ENCODE measurements around the gene PRDM16.

PRDM16 gene

DNA sequence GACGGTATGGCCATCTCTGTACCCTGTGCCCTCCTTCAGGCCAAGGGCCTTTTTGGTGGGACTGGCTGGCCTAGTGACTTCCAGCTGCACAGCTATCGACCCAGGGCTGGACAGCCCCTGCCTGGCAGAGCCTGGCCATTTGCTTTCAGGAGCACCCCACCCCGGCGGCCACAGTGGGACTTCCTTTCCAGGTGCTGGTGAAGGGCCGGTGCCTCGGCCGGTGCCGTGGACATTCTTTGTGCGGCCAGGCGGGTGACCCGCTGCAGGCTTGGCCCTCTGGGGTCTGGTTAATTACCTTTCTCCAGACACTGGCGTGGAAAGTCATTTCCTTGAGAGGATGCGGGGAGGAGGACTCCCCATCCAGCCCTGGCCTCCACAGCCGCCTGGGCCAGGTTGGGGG lies 50.1 kb downstream of the PRDM16 start:
- no peak overlapping the region for H3K4me3 ChIP-seq (ENCODE audit: low read depth, low read length)
- TF ChIP-seq, protein P1, sequence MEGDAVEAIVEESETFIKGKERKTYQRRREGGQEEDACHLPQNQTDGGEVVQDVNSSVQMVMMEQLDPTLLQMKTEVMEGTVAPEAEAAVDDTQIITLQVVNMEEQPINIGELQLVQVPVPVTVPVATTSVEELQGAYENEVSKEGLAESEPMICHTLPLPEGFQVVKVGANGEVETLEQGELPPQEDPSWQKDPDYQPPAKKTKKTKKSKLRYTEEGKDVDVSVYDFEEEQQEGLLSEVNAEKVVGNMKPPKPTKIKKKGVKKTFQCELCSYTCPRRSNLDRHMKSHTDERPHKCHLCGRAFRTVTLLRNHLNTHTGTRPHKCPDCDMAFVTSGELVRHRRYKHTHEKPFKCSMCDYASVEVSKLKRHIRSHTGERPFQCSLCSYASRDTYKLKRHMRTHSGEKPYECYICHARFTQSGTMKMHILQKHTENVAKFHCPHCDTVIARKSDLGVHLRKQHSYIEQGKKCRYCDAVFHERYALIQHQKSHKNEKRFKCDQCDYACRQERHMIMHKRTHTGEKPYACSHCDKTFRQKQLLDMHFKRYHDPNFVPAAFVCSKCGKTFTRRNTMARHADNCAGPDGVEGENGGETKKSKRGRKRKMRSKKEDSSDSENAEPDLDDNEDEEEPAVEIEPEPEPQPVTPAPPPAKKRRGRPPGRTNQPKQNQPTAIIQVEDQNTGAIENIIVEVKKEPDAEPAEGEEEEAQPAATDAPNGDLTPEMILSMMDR (conservative IDR thresholded peaks at IDR 0.05; ENCODE audit: low read depth, low read length), result no peak
- no peak for DNase-seq (ENCODE audit: low read depth)

DNA sequence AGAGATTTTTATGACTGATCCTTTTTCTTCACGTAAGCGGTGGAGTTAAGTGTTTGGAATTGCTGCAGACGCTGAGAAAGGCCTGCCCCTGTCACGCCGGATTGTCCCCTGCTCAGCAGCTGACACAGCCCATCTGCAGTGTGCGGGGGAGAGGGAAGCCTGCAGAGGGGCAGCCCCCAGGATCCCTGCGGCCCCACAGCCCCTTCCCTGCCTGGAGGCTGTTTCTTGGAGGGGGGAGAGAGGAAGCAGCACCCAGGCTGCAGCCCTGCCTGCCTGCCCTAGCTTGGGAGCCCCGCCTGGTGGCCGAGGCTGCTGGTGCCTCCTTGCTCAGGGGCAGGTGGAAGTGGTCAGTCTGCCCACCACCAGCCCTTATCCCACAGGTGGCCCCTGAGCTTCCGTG lies 50.7 kb downstream of the PRDM16 start:
- no peak overlapping the region for H3K4me3 ChIP-seq (ENCODE audit: low read depth, low read length)
- no peak for DNase-seq (ENCODE audit: low read depth)
- TF ChIP-seq, protein P1 (conservative IDR thresholded peaks at IDR 0.05; ENCODE audit: low read depth, low read length), result no peak

DNA sequence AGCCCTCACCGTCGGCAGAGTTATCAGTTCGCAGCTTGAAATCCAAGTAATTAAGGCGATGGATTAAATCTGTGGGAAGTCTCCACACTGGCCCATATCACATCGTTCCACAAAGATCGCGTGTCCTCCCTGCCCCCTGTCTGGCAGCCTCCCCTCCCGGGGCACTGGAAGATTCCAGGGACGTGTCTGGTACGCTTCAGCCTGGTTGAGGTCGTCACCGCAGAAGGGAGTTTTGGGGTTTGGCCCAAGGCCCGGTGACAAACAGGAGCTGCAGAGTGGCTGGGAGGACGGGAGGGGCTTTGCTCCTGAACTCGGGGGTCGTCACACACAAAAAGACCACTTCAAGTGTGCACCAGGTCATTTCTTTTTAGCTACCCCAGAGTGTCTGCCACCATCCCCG lies 51.1 kb downstream of the PRDM16 start:
- no peak for DNase-seq (ENCODE audit: low read depth)
- TF ChIP-seq, protein P1 (conservative IDR thresholded peaks at IDR 0.05; ENCODE audit: low read depth, low read length), result no peak
- no peak overlapping the region for H3K4me3 ChIP-seq (ENCODE audit: low read depth, low read length)

DNA sequence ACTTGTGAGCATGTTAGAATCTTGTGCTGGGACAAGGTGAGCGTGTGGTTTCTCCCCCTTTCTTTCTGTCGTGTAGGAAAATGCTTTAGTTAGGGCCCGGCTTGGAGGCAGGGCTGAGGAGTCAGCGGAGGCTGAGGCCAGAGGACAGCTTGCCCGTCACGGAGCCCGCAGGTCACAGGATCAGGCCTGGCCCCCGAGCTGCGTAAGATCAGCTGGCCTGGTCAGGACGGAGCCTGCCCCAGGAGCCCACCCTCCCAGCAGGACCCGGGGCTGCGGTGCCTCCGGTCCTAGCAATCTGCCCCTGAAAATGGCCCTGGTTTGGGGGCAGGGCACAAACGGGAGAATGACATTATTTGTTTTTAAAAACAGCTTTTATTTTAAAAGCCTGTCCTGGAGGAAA lies 52.0 kb downstream of the PRDM16 start:
- no peak overlapping the region for H3K4me3 ChIP-seq (ENCODE audit: low read depth, low read length)
- TF ChIP-seq, protein P1 (conservative IDR thresholded peaks at IDR 0.05; ENCODE audit: low read depth, low read length), result no peak
- no peak for DNase-seq (ENCODE audit: low read depth)

DNA sequence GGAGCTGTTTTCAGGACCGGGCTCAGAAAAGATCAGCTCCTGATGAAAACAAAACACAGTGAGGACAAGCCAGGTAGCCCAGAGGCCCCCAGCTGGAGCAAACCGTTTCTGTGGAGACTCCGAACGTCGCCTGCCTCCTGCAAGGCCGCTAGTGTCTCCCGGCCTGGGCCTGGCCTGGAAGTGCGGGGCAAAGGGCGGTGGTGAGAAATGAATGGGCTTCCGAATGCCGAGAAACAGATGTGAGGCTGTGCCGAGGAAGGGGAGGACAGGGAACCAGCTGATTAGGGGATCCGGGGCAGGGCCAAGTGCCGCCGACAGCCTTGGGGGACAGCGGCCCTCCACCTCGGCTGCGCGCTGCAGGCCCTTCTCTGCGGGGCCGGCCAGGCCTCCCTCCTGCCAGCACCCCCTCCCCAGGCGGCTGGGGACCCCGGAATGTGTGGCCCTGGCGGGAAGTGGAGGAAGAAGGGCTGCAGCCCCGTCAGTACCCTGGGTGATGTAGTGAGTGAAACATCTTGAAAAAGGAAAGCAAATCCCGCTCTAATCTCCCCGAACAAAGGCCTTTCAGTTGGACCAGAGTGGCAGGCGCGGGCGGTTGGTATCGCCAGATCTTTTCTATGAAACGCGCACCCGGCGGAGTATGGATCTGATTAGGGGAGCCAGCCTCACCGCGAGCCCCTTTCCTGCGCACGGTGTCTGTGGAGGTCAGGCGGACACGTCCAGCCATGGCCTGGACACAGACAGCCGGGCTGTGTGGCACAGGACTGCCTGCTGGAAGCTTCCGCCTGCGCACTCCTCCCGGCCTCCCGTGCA lies 52.6 kb downstream of the PRDM16 start:
- H3K4me3 ChIP-seq (ENCODE audit: low read depth, low read length), result no peak overlapping the region
- TF ChIP-seq, protein P1 (conservative IDR thresholded peaks at IDR 0.05; ENCODE audit: low read depth, low read length), result no peak
- DNase-seq (ENCODE audit: low read depth), result no peak

DNA sequence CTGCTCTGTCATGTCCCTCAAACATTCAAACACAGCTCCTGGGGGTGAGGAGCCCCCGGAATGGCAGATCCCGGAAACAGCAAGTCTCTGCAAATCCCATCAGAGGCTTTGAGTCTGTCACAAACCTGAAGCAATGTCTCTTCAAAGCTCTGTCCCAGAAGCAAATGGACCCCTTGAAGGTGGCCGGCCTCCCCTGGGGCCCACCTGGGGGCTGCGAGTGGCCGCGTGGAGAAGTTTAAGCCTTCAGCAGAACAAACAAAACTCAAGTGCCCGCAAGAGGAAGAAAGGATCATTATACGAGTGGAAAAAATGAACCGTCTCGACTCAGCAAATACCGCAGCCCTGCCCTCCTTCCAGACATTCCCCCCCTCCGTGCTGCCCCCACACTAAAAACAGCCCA lies 53.3 kb downstream of the PRDM16 start:
- DNase-seq (ENCODE audit: low read depth), result no peak
- H3K4me3 ChIP-seq (ENCODE audit: low read depth, low read length), result no peak overlapping the region
- TF ChIP-seq, protein P1 (conservative IDR thresholded peaks at IDR 0.05; ENCODE audit: low read depth, low read length), result no peak

DNA sequence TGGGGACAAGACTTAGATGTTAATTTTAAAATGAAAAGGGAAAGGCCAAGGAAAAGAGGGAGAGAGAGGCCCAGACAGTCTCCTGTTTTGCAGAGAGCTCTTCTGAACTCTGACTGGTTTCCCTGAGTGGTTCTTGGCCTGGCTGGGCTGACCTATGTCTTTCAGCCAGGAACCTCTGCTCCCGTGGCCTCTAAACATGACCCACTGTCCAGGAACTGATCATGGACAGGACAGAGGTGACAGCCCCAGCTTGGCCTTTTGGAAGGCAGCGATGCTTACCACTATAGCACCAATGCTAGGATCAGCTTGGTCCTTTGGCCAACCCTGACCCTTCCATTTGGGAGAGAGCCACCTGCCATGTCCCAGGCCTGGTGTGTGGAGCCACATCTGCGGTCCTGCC lies 55.2 kb downstream of the PRDM16 start:
- TF ChIP-seq, protein P1 (conservative IDR thresholded peaks at IDR 0.05; ENCODE audit: low read depth, low read length), result no peak
- H3K4me3 ChIP-seq (ENCODE audit: low read depth, low read length), result no peak overlapping the region
- no peak for DNase-seq (ENCODE audit: low read depth)

Data from choroid plexus epithelial cell (primary cell).